IMR-90 (cell line): Measurements from ENCODE around the gene PLGRKT. TPM values are rescaled to one million over a fixed set of nuclear protein-coding genes. Genes with fewer than 3 reads are reported as not detected.
A peak's percentile ranks its signal among the peaks of the same experiment; 100 is the strongest.

ENCODE experiments used
- ATAC-seq: fragments of 200-7000 bp; cut with Tn5 transposase; 2 replicates; pipeline ENCODE4 v1.9.1; 2020; ENCODE audit warnings: low read depth, mild to moderate bottlenecking, moderate library complexity
- BruUV-seq: library from RNA; stranded (reverse); fragments of 400-500 nt; replicated peaks from 2 replicates; lab custom pipeline; 2021; lab: Mats Ljungman, UMichigan
- CTCF ChIA-PET: fragments of 300-600 bp; formaldehyde crosslinking; extraction: SDS; loops from one replicate; lab custom pipeline; 2021; ENCODE audit warnings: antibody characterized with exemption; lab: Yijun Ruan, JAX
- POLR2A ChIA-PET: fragments of 300-600 bp; sonication (Branson Sonifier 250); formaldehyde crosslinking; loops from one replicate; lab custom pipeline; 2022; ENCODE audit warnings: antibody characterized with exemption; ENCODE audit not compliant: unreplicated experiment; lab: Charles Lee
- DNase-seq: peaks from one replicate; pipeline ENCODE4 v3.0.0; 2013
- H2AFZ ChIP-seq: replicated peaks from 2 replicates; pipeline ENCODE3; 2013; ENCODE audit warnings: low read length, mild to moderate bottlenecking; ENCODE audit not compliant: poor library complexity
- H2AK5ac ChIP-seq: 2 replicates; pipeline ENCODE4 v1.6.1; 2013; ENCODE audit warnings: low read depth, low read length, inconsistent platforms
- H2AK9ac ChIP-seq: replicated peaks from 2 replicates; pipeline ENCODE3; 2013; ENCODE audit warnings: mild to moderate bottlenecking, low read depth, low read length, moderate library complexity; ENCODE audit not compliant: poor library complexity
- H2BK120ac ChIP-seq: 2 replicates; pipeline ENCODE4 v1.6.1; 2013; ENCODE audit warnings: low read depth, low read length, inconsistent platforms
- H2BK15ac ChIP-seq: 3 replicates; pipeline ENCODE4 v1.6.1; 2013; ENCODE audit warnings: low read depth, low read length, inconsistent platforms
- H2BK20ac ChIP-seq: 2 replicates; pipeline ENCODE4 v1.6.1; 2013; ENCODE audit warnings: low read depth, mild to moderate bottlenecking, inconsistent platforms, low read length, moderate library complexity
- H2BK5ac ChIP-seq: 2 replicates; pipeline ENCODE4 v1.6.1; 2013; ENCODE audit warnings: mild to moderate bottlenecking, low read depth, low read length, inconsistent platforms; ENCODE audit not compliant: poor library complexity, severe bottlenecking
- H3K14ac ChIP-seq: replicated peaks from 2 replicates; pipeline ENCODE4 v1.6.1; 2013; ENCODE audit warnings: low read depth, low read length, inconsistent platforms
- H3K18ac ChIP-seq: 2 replicates; pipeline ENCODE4 v1.6.1; 2013; ENCODE audit warnings: low read depth, low read length, control low read depth
- H3K23ac ChIP-seq: 2 replicates; pipeline ENCODE4 v1.6.1; 2013; ENCODE audit warnings: low read depth, low read length, inconsistent platforms
- H3K27ac ChIP-seq: 2 replicates; pipeline ENCODE4 v1.5.1; 2013; ENCODE audit warnings: mild to moderate bottlenecking, control low read depth, low read length; ENCODE audit not compliant: insufficient read depth
- H3K27me3 ChIP-seq: 2 replicates; pipeline ENCODE4 v1.6.1; 2013; ENCODE audit warnings: low read length; ENCODE audit not compliant: control insufficient read depth, insufficient read depth
- H3K36me3 ChIP-seq: 2 replicates; pipeline ENCODE4 v1.6.1; 2013; ENCODE audit warnings: low read length, mixed read lengths; ENCODE audit not compliant: control insufficient read depth, insufficient read depth
- H3K4ac ChIP-seq: 2 replicates; pipeline ENCODE4 v1.6.1; 2013; ENCODE audit warnings: low read depth, low read length, inconsistent platforms
- H3K4me1 ChIP-seq: 2 replicates; pipeline ENCODE4 v1.6.1; 2013; ENCODE audit warnings: low read length, mixed read lengths; ENCODE audit not compliant: control insufficient read depth, insufficient read depth
- H3K4me2 ChIP-seq: 2 replicates; pipeline ENCODE4 v1.6.1; 2013; ENCODE audit warnings: low read depth, mild to moderate bottlenecking, control low read depth, low read length, moderate library complexity
- H3K4me3 ChIP-seq: 2 replicates; pipeline ENCODE4 v1.5.1; 2013; ENCODE audit warnings: low read depth, mild to moderate bottlenecking, control low read depth, low read length, moderate library complexity; ENCODE audit not compliant: insufficient read depth
- H3K56ac ChIP-seq: 2 replicates; pipeline ENCODE4 v1.6.1; 2013; ENCODE audit warnings: low read length, inconsistent platforms; ENCODE audit not compliant: insufficient read depth; ENCODE audit errors: extremely low read depth
- H3K79me1 ChIP-seq, 2 experiments: 2 replicates each; pipeline ENCODE4 v1.6.1; 2013; ENCODE audit warnings: low read length in 2 of 2, inconsistent platforms in 1 of 2, low read depth in 1 of 2
- H3K9ac ChIP-seq: 2 replicates; pipeline ENCODE4 v1.6.1; 2013; ENCODE audit warnings: low read depth, low read length, control low read depth
- H3K9me1 ChIP-seq: 2 replicates; pipeline ENCODE4 v1.6.1; 2013; ENCODE audit warnings: low read length, inconsistent platforms; ENCODE audit not compliant: insufficient read depth
- H3K9me3 ChIP-seq: 2 replicates; pipeline ENCODE4 v1.6.1; 2013; ENCODE audit warnings: low read length; ENCODE audit not compliant: control insufficient read depth, insufficient read depth
- H4K20me1 ChIP-seq: 2 replicates; pipeline ENCODE4 v1.6.1; 2013; ENCODE audit warnings: low read length, inconsistent platforms; ENCODE audit not compliant: insufficient read depth
- H4K5ac ChIP-seq: 2 replicates; pipeline ENCODE4 v1.6.1; 2013; ENCODE audit warnings: mild to moderate bottlenecking, low read depth, low read length, control low read depth
- H4K8ac ChIP-seq, 2 experiments: 2 replicates each; pipeline ENCODE4 v1.6.1; 2013; ENCODE audit warnings: low read depth in 2 of 2, low read length in 2 of 2, control low read depth in 1 of 2, inconsistent platforms in 1 of 2
- H4K91ac ChIP-seq: 2 replicates; pipeline ENCODE4 v1.6.1; 2013; ENCODE audit warnings: low read depth, low read length, inconsistent platforms; ENCODE audit not compliant: insufficient read depth
- BHLHE40 ChIP-seq: fragments of 150-350 bp; IDR thresholded peaks from 2 replicates; pipeline ENCODE4 v1.6.1; 2016; ENCODE audit warnings: mild to moderate bottlenecking, low read depth, low read length
- CEBPB ChIP-seq: IDR thresholded peaks from 2 replicates; pipeline ENCODE4 v1.6.1; 2012; ENCODE audit warnings: low read depth, low read length, improper control_type of control experiment
- CHD1 ChIP-seq: IDR thresholded peaks from 2 replicates; pipeline ENCODE4 v1.6.1; 2012; ENCODE audit warnings: low read depth, low read length, improper control_type of control experiment
- FOS ChIP-seq: fragments of 150-350 bp; IDR thresholded peaks from 2 replicates; pipeline ENCODE4 v1.6.1; 2016; ENCODE audit warnings: low read depth, low read length
- MAFK ChIP-seq: IDR thresholded peaks from 2 replicates; pipeline ENCODE4 v1.6.1; 2012; ENCODE audit warnings: low read depth, low read length, improper control_type of control experiment
- MAZ ChIP-seq: IDR thresholded peaks from 2 replicates; pipeline ENCODE4 v1.6.1; 2012; ENCODE audit warnings: low read depth, mild to moderate bottlenecking, low read length, improper control_type of control experiment, moderate library complexity, borderline replicate concordance
- MXI1 ChIP-seq: IDR thresholded peaks from 2 replicates; pipeline ENCODE4 v1.6.1; 2012; ENCODE audit warnings: low read depth, mild to moderate bottlenecking, low read length, moderate library complexity, borderline replicate concordance
- NFE2L2 ChIP-seq: fragments of 150-350 bp; IDR thresholded peaks from 2 replicates; pipeline ENCODE4 v1.6.1; 2016; ENCODE audit warnings: low read depth, mild to moderate bottlenecking, low read length
- POLR2A ChIP-seq: IDR thresholded peaks from 2 replicates; pipeline ENCODE4 v1.6.1; 2012; ENCODE audit warnings: mild to moderate bottlenecking, low read depth, low read length
- RAD21 ChIP-seq: IDR thresholded peaks from 2 replicates; pipeline ENCODE4 v1.6.1; 2012; ENCODE audit warnings: low read length, improper control_type of control experiment
- RCOR1 ChIP-seq: IDR thresholded peaks from 2 replicates; pipeline ENCODE4 v1.6.1; 2012; ENCODE audit warnings: mild to moderate bottlenecking, low read length, improper control_type of control experiment; ENCODE audit not compliant: insufficient replicate concordance
- RFX5 ChIP-seq: IDR thresholded peaks from 2 replicates; pipeline ENCODE4 v1.8.0; 2012; ENCODE audit warnings: low read depth, mild to moderate bottlenecking, low read length, moderate library complexity
- SMC3 ChIP-seq: fragments of 150-350 bp; IDR thresholded peaks from 2 replicates; pipeline ENCODE4 v1.6.1; 2016; ENCODE audit warnings: low read depth, mild to moderate bottlenecking, antibody characterized with exemption, low read length, moderate library complexity
- WGBS, 2 experiments: methylation state at CpG; one replicate each; pipeline versions ENCODE4 v1.1.5 to v1.1.7; 2013; ENCODE audit warnings: missing lambda C conversion rate in 2 of 2; ENCODE audit not compliant: insufficient read length in 1 of 2; ENCODE audit errors: extremely low coverage in 2 of 2; 5-methylcytosine and 5-hydroxymethylcytosine counted together
- dilution Hi-C: fragments of 300-500 bp; cut with HindIII; formaldehyde crosslinking; loops from one replicate; pipeline ENCODE4 v1.14.3; 2018; ENCODE audit warnings: low sequenced_read_pairs; ENCODE audit not compliant: unreplicated experiment
- in situ Hi-C: fragments of 300-500 bp; cut with MboI; formaldehyde crosslinking; loops from 3 replicates; pipeline ENCODE4 v1.14.3; 2019; ENCODE audit warnings: low sequenced_read_pairs, inconsistent platforms, mixed read lengths
- intact Hi-C: fragments of 100-400 bp; cut with micrococcal nuclease; formaldehyde crosslinking; loops from 2 replicates; pipeline ENCODE4 v1.10.0; 2022
- polyA plus RNA-seq, 3 experiments: library from polyadenylated mRNA; depleted of rRNA; stranded (reverse); fragments of >200 nt; gene quantifications; 2 replicates each; pipeline ENCODE4 v1.2.3, GENCODE V29; 2012; ENCODE audit warnings: low replicate concordance in 1 of 3
- total RNA-seq: library from RNA; depleted of rRNA; stranded (reverse); fragments of >200 nt; gene quantifications from 2 replicates; pipeline ENCODE4 v1.2.3, GENCODE V29; 2012
- TF ChIP-seq, protein P1 (sequence below): fragments of 150-350 bp; IDR thresholded peaks from 2 replicates; pipeline ENCODE4 v1.6.1; 2016; ENCODE audit warnings: low read depth, mild to moderate bottlenecking, low read length, moderate library complexity, borderline replicate concordance
- TF ChIP-seq, protein P2 (sequence below): conservative IDR thresholded peaks from 2 replicates; pipeline ENCODE4 v1.5.1; 2012; ENCODE audit warnings: mild to moderate bottlenecking, low read depth, low read length, improper control_type of control experiment
- TF ChIP-seq, protein P3 (sequence below): fragments of 150-350 bp; IDR thresholded peaks from 2 replicates; pipeline ENCODE4 v1.6.1; 2017; ENCODE audit warnings: mild to moderate bottlenecking, antibody characterized with exemption, low read length, low read depth

The PLGRKT gene
- total and polyA plus RNA-seq, 2 of the 4 experiments (the other 2 are of a cell fraction), result 10.8 to 12.7 TPM

DNA sequence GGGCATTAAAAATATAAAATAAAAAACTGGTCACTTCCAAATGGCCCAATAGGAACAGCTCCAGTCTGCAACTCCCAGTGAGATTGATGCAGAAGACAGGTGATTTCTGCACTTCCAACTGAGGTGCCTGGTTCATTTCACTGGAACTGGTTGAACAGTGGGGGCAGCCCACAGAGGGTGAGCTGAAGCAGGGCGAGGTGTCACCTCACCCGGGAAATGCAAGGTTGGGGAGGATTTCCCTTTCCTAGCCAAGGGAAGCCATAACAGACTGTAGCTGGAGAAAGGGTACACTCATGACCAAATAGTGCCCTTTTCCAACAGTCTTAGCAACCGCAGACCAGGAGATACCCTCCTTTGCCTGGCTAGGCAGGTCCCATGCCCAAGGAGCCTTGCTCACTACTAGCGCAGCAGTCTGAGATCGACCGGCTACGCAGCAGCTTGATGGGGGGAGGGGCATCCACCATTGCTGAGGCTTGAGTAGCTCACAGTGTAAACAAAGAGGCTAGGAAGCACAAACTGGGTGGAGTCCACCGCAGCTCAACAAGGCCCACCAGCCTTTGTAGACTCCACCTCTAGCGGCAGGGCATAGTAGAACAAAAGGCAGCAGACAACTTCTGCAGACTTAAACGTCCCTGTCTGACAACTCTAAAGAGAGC lies 110.7 kb downstream of the PLGRKT start:
- 13% methylated on average over 2 of the region's 10 CpGs; no CpG with 5 or more reads in 1 of the 2 experiments for WGBS, 2 experiments
- H3K27me3 ChIP-seq, result no peaks in the 10 kb centered on the region; the same call in 1 of the 2 replicates
- H3K9me1 ChIP-seq, result no peaks in the 10 kb centered on the region
- H4K20me1 ChIP-seq, result no peaks in the 10 kb centered on the region
- H3K18ac ChIP-seq, result no peak overlapping the region
- no peak overlapping the region for H3K27ac ChIP-seq
- H2BK20ac ChIP-seq, result no peak overlapping the region
- H4K8ac ChIP-seq, result no peak overlapping the region
- H3K4me2 ChIP-seq, result peak overlapping the region; percentile 26; the same call in 1 of the 2 replicates
- no peaks in the 10 kb centered on the region for H3K79me1 ChIP-seq
- dilution Hi-C loops, result no loop called here
- TF ChIP-seq, protein P1, sequence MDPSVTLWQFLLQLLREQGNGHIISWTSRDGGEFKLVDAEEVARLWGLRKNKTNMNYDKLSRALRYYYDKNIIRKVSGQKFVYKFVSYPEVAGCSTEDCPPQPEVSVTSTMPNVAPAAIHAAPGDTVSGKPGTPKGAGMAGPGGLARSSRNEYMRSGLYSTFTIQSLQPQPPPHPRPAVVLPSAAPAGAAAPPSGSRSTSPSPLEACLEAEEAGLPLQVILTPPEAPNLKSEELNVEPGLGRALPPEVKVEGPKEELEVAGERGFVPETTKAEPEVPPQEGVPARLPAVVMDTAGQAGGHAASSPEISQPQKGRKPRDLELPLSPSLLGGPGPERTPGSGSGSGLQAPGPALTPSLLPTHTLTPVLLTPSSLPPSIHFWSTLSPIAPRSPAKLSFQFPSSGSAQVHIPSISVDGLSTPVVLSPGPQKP, result no peak
- TF ChIP-seq POLR2A (no peak), RCOR1 (no peak), CEBPB (no peak), RAD21 (no peak), MXI1 (no peak), RFX5 (no peak), NFE2L2 (no peak), FOS (no peak), CHD1 (no peak), MAZ (no peak), SMC3 (no peak), BHLHE40 (no peak), MAFK (no peak)
- TF ChIP-seq, protein P2, sequence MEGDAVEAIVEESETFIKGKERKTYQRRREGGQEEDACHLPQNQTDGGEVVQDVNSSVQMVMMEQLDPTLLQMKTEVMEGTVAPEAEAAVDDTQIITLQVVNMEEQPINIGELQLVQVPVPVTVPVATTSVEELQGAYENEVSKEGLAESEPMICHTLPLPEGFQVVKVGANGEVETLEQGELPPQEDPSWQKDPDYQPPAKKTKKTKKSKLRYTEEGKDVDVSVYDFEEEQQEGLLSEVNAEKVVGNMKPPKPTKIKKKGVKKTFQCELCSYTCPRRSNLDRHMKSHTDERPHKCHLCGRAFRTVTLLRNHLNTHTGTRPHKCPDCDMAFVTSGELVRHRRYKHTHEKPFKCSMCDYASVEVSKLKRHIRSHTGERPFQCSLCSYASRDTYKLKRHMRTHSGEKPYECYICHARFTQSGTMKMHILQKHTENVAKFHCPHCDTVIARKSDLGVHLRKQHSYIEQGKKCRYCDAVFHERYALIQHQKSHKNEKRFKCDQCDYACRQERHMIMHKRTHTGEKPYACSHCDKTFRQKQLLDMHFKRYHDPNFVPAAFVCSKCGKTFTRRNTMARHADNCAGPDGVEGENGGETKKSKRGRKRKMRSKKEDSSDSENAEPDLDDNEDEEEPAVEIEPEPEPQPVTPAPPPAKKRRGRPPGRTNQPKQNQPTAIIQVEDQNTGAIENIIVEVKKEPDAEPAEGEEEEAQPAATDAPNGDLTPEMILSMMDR, result no peak
- TF ChIP-seq, protein P3, sequence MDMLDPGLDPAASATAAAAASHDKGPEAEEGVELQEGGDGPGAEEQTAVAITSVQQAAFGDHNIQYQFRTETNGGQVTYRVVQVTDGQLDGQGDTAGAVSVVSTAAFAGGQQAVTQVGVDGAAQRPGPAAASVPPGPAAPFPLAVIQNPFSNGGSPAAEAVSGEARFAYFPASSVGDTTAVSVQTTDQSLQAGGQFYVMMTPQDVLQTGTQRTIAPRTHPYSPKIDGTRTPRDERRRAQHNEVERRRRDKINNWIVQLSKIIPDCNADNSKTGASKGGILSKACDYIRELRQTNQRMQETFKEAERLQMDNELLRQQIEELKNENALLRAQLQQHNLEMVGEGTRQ, result no peak
- no peak overlapping the region for H2BK5ac ChIP-seq
- no peak overlapping the region for H3K23ac ChIP-seq
- no peak overlapping the region for H3K56ac ChIP-seq
- ChIA-PET CTCF (no interaction called here), POLR2A (no interaction called here)
- H2AFZ ChIP-seq, result peak overlapping the region; percentile 26
- H3K4me1 ChIP-seq, result no peaks in the 10 kb centered on the region
- BruUV-seq, result no TSS peak
- no peaks in the 10 kb centered on the region for H3K36me3 ChIP-seq
- in situ Hi-C loops, result no loop called here
- no peak overlapping the region for H4K91ac ChIP-seq
- H3K4me3 ChIP-seq, result no peak overlapping the region
- ATAC-seq, result no peak
- H3K4ac ChIP-seq, result no peak overlapping the region
- no peak overlapping the region for H2BK120ac ChIP-seq
- H3K9me3 ChIP-seq, result no peaks in the 10 kb centered on the region
- no peak overlapping the region for H2AK9ac ChIP-seq
- H2AK5ac ChIP-seq, result no peak overlapping the region
- intact Hi-C loops, result no loop called here
- no peak overlapping the region for H4K5ac ChIP-seq
- no peak overlapping the region for H2BK15ac ChIP-seq
- no peak overlapping the region for H3K9ac ChIP-seq
- no peak overlapping the region for H3K14ac ChIP-seq
- peak; percentile 2 for DNase-seq
